HepG2 (cell line): Measurements from ENCODE around the gene NUDT13. TPM values are rescaled to one million over a fixed set of nuclear protein-coding genes. Genes with fewer than 3 reads are reported as not detected.
A peak's percentile ranks its signal among the peaks of the same experiment; 100 is the strongest.

ENCODE experiments used
- EED ChIP-seq: sonication (generic); formaldehyde crosslinking; IDR thresholded peaks from 2 replicates; pipeline ENCODE4 v1.5.0; 2020; ENCODE audit warnings: mild to moderate bottlenecking, missing genetic modification reagents
- FOXJ3 ChIP-seq: sonication (generic); formaldehyde crosslinking; IDR thresholded peaks from 2 replicates; pipeline ENCODE4 v1.4.0; 2020; ENCODE audit warnings: missing genetic modification reagents, mild to moderate bottlenecking, borderline replicate concordance
- FOXO1 ChIP-seq: sonication (generic); formaldehyde crosslinking; IDR thresholded peaks from 2 replicates; pipeline ENCODE4 v1.4.0; 2020; ENCODE audit warnings: missing genetic modification reagents
- GATAD2A ChIP-seq: IDR thresholded peaks from 2 replicates; pipeline ENCODE4 v1.6.1; 2016
- HOXA3 ChIP-seq: sonication (generic); formaldehyde crosslinking; IDR thresholded peaks from 2 replicates; pipeline ENCODE4 v1.5.0; 2020; ENCODE audit warnings: missing genetic modification reagents
- IKZF1 ChIP-seq: fragments of 450-650 bp; IDR thresholded peaks from 2 replicates; pipeline ENCODE4 v1.7.1; 2016
- IKZF5 ChIP-seq: IDR thresholded peaks from 2 replicates; pipeline ENCODE4 v1.6.1; 2018; ENCODE audit warnings: missing genetic modification reagents, mild to moderate bottlenecking, missing compliant biosample characterization
- JARID2 ChIP-seq: sonication (generic); formaldehyde crosslinking; IDR thresholded peaks from 2 replicates; pipeline ENCODE4 v1.8.1; 2023; ENCODE audit warnings: missing genetic modification reagents, inconsistent platforms; ENCODE audit not compliant: insufficient replicate concordance
- KDM3A ChIP-seq: IDR thresholded peaks from 2 replicates; pipeline ENCODE4 v1.6.1; 2018; ENCODE audit warnings: low read depth, missing compliant biosample characterization
- KLF15 ChIP-seq: sonication (generic); formaldehyde crosslinking; IDR thresholded peaks from 2 replicates; pipeline ENCODE4 v1.8.1; 2023; ENCODE audit warnings: borderline replicate concordance, mild to moderate bottlenecking, inconsistent platforms, missing genetic modification reagents, mixed read lengths
- MAFK ChIP-seq, 2 experiments: IDR thresholded peaks in 1 of 2; conservative IDR thresholded peaks in 1 of 2; 2 replicates each; pipeline ENCODE4 v1.6.1; 2011; ENCODE audit warnings: improper control_type of control experiment in 2 of 2, low read length in 2 of 2
- NCOR1 ChIP-seq: fragments of 200-600 bp; sonication (generic); IDR thresholded peaks from 2 replicates; pipeline ENCODE4 v1.7.0; 2017; ENCODE audit warnings: antibody characterized with exemption, low read length, borderline replicate concordance
- POLR2AphosphoS5 ChIP-seq: IDR thresholded peaks from 2 replicates; pipeline ENCODE4 v1.6.1; 2012; ENCODE audit warnings: low read depth, low read length
- PRMT3 ChIP-seq: sonication (generic); formaldehyde crosslinking; IDR thresholded peaks from 2 replicates; pipeline ENCODE4 v1.8.1; 2022; ENCODE audit warnings: low read depth, mild to moderate bottlenecking, moderate library complexity, missing genetic modification reagents, borderline replicate concordance
- SNAPC5 ChIP-seq: sonication (generic); formaldehyde crosslinking; IDR thresholded peaks from 2 replicates; pipeline ENCODE4 v1.8.1; 2023; ENCODE audit warnings: mild to moderate bottlenecking, missing genetic modification reagents, borderline replicate concordance
- ZFP36 ChIP-seq: fragments of 150-350 bp; IDR thresholded peaks from 2 replicates; pipeline ENCODE4 v1.6.1; 2018; ENCODE audit warnings: borderline replicate concordance, low read length, low read depth; ENCODE audit not compliant: partially characterized antibody
- ZNF251 ChIP-seq: sonication (generic); formaldehyde crosslinking; IDR thresholded peaks from 2 replicates; pipeline ENCODE4 v1.9.0; 2021; ENCODE audit warnings: mild to moderate bottlenecking, missing genetic modification reagents
- ZNF382 ChIP-seq: sonication (generic); formaldehyde crosslinking; IDR thresholded peaks from 2 replicates; pipeline ENCODE4 v1.5.0; 2020; ENCODE audit warnings: missing genetic modification reagents, mild to moderate bottlenecking, borderline replicate concordance
- ZNF550 ChIP-seq: sonication (generic); formaldehyde crosslinking; IDR thresholded peaks from 2 replicates; pipeline ENCODE4 v1.4.0; 2020; ENCODE audit warnings: mild to moderate bottlenecking, missing genetic modification reagents, borderline replicate concordance
- ZNF607 ChIP-seq: sonication (generic); formaldehyde crosslinking; IDR thresholded peaks from 2 replicates; pipeline ENCODE4 v1.5.1; 2020; ENCODE audit warnings: missing genetic modification reagents, mild to moderate bottlenecking, borderline replicate concordance
- ZNF788 ChIP-seq: sonication (generic); formaldehyde crosslinking; IDR thresholded peaks from 2 replicates; pipeline ENCODE4 v1.5.0; 2020; ENCODE audit warnings: mild to moderate bottlenecking, missing genetic modification reagents, borderline replicate concordance
- polyA plus RNA-seq, 8 experiments: library from polyadenylated mRNA; depleted of rRNA in 3 of 8; stranded (reverse) in 7 of 8; unstranded in 1 of 8; fragments of >200 nt; fragmentation: Illumina TruSeq in 4 of 8; extraction: Trizol in 4 of 8; gene quantifications; 2 replicates each; pipeline versions ENCODE4 v1.2.1 to v1.2.3, GENCODE V29; 2011 to 2016; ENCODE audit warnings: low read depth in 4 of 8, missing spikeins in 1 of 8, mixed read lengths in 1 of 8; ENCODE audit not compliant: insufficient read depth in 1 of 8
- total RNA-seq, 5 experiments: library from RNA; depleted of rRNA; stranded (reverse); fragments of >200 nt; fragmentation: Illumina TruSeq; extraction: Trizol; gene quantifications; 2 replicates each; pipeline ENCODE4 v1.2.3, GENCODE V29; 2016; ENCODE audit warnings: low read depth in 1 of 5
- TF ChIP-seq, protein P1 (sequence below): sonication (generic); formaldehyde crosslinking; IDR thresholded peaks from 2 replicates; pipeline ENCODE4 v1.5.0; 2020; ENCODE audit warnings: mild to moderate bottlenecking, missing genetic modification reagents, borderline replicate concordance
- TF ChIP-seq, protein P2 (sequence below): sonication (generic); formaldehyde crosslinking; IDR thresholded peaks from 2 replicates; pipeline ENCODE4 v1.9.0; 2021; ENCODE audit warnings: missing genetic modification reagents, borderline replicate concordance
- TF ChIP-seq, protein P3 (sequence below): sonication (generic); formaldehyde crosslinking; IDR thresholded peaks from 2 replicates; pipeline ENCODE4 v1.4.0; 2020; ENCODE audit warnings: mild to moderate bottlenecking, missing genetic modification reagents

The NUDT13 gene
- total and polyA plus RNA-seq, 2 of the 13 experiments (the other 11 are each of a cell fraction or from before 2014, with no cell fraction given), result 4.2 to 6.5 TPM

- TF ChIP-seq ZNF607, result 0 out of 2 replicates have a peak, but pooled peaks have one; percentile 20
- TF ChIP-seq EED (CRISPR knock-in tag), result peak; percentile 57
- TF ChIP-seq ZNF550 (CRISPR knock-in tag), result no peak
- no peak for TF ChIP-seq NCOR1
- no peak for TF ChIP-seq KLF15 (CRISPR knock-in tag)
- TF ChIP-seq ZNF251 (CRISPR knock-in tag), result no peak
- no peak for TF ChIP-seq ZFP36
- TF ChIP-seq SNAPC5 (CRISPR knock-in tag), result peak; percentile 78; the same call in 1 of the 2 replicates
- peak; percentile 70; the same call in 1 of the 2 replicates for TF ChIP-seq ZNF788 (CRISPR knock-in tag)
- TF ChIP-seq, protein P1, sequence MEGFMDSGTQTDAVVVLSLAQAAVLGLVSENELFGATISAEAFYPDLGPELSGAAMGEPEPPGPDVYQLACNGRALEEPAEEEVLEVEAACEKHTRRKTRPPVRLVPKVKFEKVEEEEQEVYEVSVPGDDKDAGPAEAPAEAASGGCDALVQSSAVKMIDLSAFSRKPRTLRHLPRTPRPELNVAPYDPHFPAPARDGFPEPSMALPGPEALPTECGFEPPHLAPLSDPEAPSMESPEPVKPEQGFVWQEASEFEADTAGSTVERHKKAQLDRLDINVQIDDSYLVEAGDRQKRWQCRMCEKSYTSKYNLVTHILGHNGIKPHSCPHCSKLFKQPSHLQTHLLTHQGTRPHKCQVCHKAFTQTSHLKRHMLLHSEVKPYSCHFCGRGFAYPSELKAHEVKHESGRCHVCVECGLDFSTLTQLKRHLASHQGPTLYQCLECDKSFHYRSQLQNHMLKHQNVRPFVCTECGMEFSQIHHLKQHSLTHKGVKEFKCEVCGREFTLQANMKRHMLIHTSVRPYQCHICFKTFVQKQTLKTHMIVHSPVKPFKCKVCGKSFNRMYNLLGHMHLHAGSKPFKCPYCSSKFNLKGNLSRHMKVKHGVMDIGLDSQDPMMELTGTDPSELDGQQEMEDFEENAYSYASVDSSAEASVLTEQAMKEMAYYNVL (CRISPR knock-in tag), result no peak; the same call in 1 of the 2 replicates
- no peak for TF ChIP-seq PRMT3 (CRISPR knock-in tag)
- TF ChIP-seq HOXA3 (CRISPR knock-in tag), result peak; percentile 99
- TF ChIP-seq IKZF5 (CRISPR knock-in tag), result 0 out of 2 replicates have a peak, but pooled peaks have one; percentile 73
- TF ChIP-seq, protein P2, sequence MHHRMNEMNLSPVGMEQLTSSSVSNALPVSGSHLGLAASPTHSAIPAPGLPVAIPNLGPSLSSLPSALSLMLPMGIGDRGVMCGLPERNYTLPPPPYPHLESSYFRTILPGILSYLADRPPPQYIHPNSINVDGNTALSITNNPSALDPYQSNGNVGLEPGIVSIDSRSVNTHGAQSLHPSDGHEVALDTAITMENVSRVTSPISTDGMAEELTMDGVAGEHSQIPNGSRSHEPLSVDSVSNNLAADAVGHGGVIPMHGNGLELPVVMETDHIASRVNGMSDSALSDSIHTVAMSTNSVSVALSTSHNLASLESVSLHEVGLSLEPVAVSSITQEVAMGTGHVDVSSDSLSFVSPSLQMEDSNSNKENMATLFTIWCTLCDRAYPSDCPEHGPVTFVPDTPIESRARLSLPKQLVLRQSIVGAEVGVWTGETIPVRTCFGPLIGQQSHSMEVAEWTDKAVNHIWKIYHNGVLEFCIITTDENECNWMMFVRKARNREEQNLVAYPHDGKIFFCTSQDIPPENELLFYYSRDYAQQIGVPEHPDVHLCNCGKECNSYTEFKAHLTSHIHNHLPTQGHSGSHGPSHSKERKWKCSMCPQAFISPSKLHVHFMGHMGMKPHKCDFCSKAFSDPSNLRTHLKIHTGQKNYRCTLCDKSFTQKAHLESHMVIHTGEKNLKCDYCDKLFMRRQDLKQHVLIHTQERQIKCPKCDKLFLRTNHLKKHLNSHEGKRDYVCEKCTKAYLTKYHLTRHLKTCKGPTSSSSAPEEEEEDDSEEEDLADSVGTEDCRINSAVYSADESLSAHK, result no peak
- TF ChIP-seq FOXO1 (CRISPR knock-in tag), result peak; percentile 24; the same call in 1 of the 2 replicates
- 0 out of 2 replicates have a peak, but pooled peaks have one; percentile 48 for TF ChIP-seq KDM3A (CRISPR knock-in tag)
- peak; percentile 94 for TF ChIP-seq POLR2AphosphoS5
- no peak for TF ChIP-seq IKZF1
- peak; percentile 67; the same call in 1 of the 2 replicates for TF ChIP-seq GATAD2A (CRISPR knock-in tag)
- TF ChIP-seq FOXJ3 (CRISPR knock-in tag), result no peak
- TF ChIP-seq ZNF382 (CRISPR knock-in tag), result no peak
- no peak for TF ChIP-seq JARID2 (CRISPR knock-in tag)
- TF ChIP-seq MAFK (conservative IDR thresholded peaks at IDR 0.05 in 1 of 2, IDR thresholded peaks at IDR 0.05 in 1 of 2; ENCODE audit: low read length in 2 of 2), result no peak
- TF ChIP-seq, protein P3, sequence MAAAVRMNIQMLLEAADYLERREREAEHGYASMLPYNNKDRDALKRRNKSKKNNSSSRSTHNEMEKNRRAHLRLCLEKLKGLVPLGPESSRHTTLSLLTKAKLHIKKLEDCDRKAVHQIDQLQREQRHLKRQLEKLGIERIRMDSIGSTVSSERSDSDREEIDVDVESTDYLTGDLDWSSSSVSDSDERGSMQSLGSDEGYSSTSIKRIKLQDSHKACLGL (CRISPR knock-in tag), result peak; percentile 52; the same call in 1 of the 2 replicates
Observed at GRCh38 chr10:73167783-73168464, 57.7 kb downstream of the NUDT13 start, which contains the start of the genes ECD and FAM149B1 (continued).
